Liver (tissue), 9 donors: Measurements from ENCODE around the gene KRTAP10-8. TPM values are rescaled to one million over a fixed set of nuclear protein-coding genes. Genes with fewer than 3 reads are reported as not detected.

Source experiments
- DNase-seq: peaks from one replicate; pipeline ENCODE4 v3.0.0-alpha.2; 2017; ENCODE audit warnings: low spot score
- H3K27ac ChIP-seq, 2 donors: one replicate each; pipeline ENCODE4 v1.7.0; 2013; ENCODE audit warnings: inconsistent platforms in 2 of 2, low read length in 2 of 2, control low read depth in 1 of 2, low read depth in 1 of 2, mild to moderate bottlenecking in 1 of 2
- H3K27me3 ChIP-seq, 4 donors: one replicate each; pipeline versions ENCODE4 v1.6.1 to v1.7.0; 2013; ENCODE audit warnings: low read length in 3 of 4, inconsistent platforms in 1 of 4, mild to moderate bottlenecking in 1 of 4, moderate library complexity in 1 of 4; ENCODE audit not compliant: control insufficient read depth in 4 of 4, insufficient read depth in 4 of 4
- H3K36me3 ChIP-seq, 4 donors: one replicate each; pipeline versions ENCODE4 v1.6.1 to v1.7.0; 2013; ENCODE audit warnings: low read length in 3 of 4, mild to moderate bottlenecking in 3 of 4, low read depth in 1 of 4, moderate library complexity in 1 of 4; ENCODE audit not compliant: control insufficient read depth in 4 of 4, insufficient read depth in 3 of 4
- H3K4me1 ChIP-seq, 4 donors: one replicate each; pipeline versions ENCODE4 v1.6.1 to v1.7.0; 2013; ENCODE audit warnings: low read length in 3 of 4, mild to moderate bottlenecking in 3 of 4, moderate library complexity in 1 of 4; ENCODE audit not compliant: control insufficient read depth in 4 of 4, insufficient read depth in 4 of 4
- H3K4me3 ChIP-seq, 3 donors: one replicate each; pipeline versions ENCODE4 v1.6.1 to v1.7.0; 2013; ENCODE audit warnings: low read length in 3 of 3, control low read depth in 1 of 3, low read depth in 1 of 3, mild to moderate bottlenecking in 1 of 3
- H3K9ac ChIP-seq, 2 donors: one replicate each; pipeline ENCODE4 v1.7.0; 2013; ENCODE audit warnings: low read length in 2 of 2, mild to moderate bottlenecking in 2 of 2, moderate library complexity in 2 of 2, control low read depth in 1 of 2, low read depth in 1 of 2
- H3K9me3 ChIP-seq, 4 donors: one replicate each; pipeline versions ENCODE4 v1.6.1 to v1.7.0; 2013; ENCODE audit warnings: low read length in 3 of 4; ENCODE audit not compliant: control insufficient read depth in 4 of 4
- ATF3 ChIP-seq: IDR thresholded peaks from 2 replicates; pipeline ENCODE4 v1.6.1; 2016; ENCODE audit warnings: antibody characterized with exemption
- CTCF ChIP-seq: fragments of 150-350 bp; IDR thresholded peaks from 2 replicates; pipeline ENCODE4 v1.5.1; 2017; ENCODE audit warnings: improper control_type of control experiment, low read depth, low read length; ENCODE audit not compliant: missing input control
- EGR1 ChIP-seq, 2 donors: IDR thresholded peaks; 2 replicates each; pipeline ENCODE4 v1.6.1; 2016 to 2018; ENCODE audit warnings: antibody characterized with exemption in 2 of 2, low read depth in 2 of 2
- FOXA1 ChIP-seq: IDR thresholded peaks from 2 replicates; pipeline ENCODE4 v1.6.1; 2016; ENCODE audit warnings: antibody characterized with exemption
- FOXA2 ChIP-seq: IDR thresholded peaks from 2 replicates; pipeline ENCODE4 v1.6.1; 2016; ENCODE audit warnings: antibody characterized with exemption
- GABPA ChIP-seq, 2 donors: IDR thresholded peaks in 1 of 2; conservative IDR thresholded peaks in 1 of 2; 2 replicates each; pipeline ENCODE4 v1.6.1; 2016; ENCODE audit warnings: antibody characterized with exemption in 2 of 2, mild to moderate bottlenecking in 1 of 2, moderate library complexity in 1 of 2
- HNF4A ChIP-seq, 2 donors: conservative IDR thresholded peaks; 2 replicates each; pipeline ENCODE4 v1.6.1; 2016; ENCODE audit warnings: antibody characterized with exemption in 2 of 2, mild to moderate bottlenecking in 2 of 2
- HNF4G ChIP-seq: IDR thresholded peaks from 2 replicates; pipeline ENCODE4 v1.6.1; 2016; ENCODE audit warnings: antibody characterized with exemption
- JUND ChIP-seq, 2 donors: IDR thresholded peaks; 2 replicates each; pipeline ENCODE4 v1.6.1; 2016; ENCODE audit warnings: antibody characterized with exemption in 2 of 2
- MAX ChIP-seq: IDR thresholded peaks from 2 replicates; pipeline ENCODE4 v1.6.1; 2016; ENCODE audit warnings: antibody characterized with exemption
- NR2F2 ChIP-seq: IDR thresholded peaks from 2 replicates; pipeline ENCODE4 v1.6.1; 2016; ENCODE audit warnings: antibody characterized with exemption
- RAD21 ChIP-seq, 2 donors: IDR thresholded peaks; 2 replicates each; pipeline ENCODE4 v1.6.1; 2016; ENCODE audit warnings: antibody characterized with exemption in 2 of 2, mild to moderate bottlenecking in 2 of 2
- REST ChIP-seq: IDR thresholded peaks from 2 replicates; pipeline ENCODE4 v1.6.1; 2016; ENCODE audit warnings: antibody characterized with exemption, mild to moderate bottlenecking
- RXRA ChIP-seq, 2 donors: IDR thresholded peaks; 2 replicates each; pipeline ENCODE4 v1.6.1; 2017 to 2018; ENCODE audit warnings: antibody characterized with exemption in 2 of 2, mild to moderate bottlenecking in 1 of 2
- SP1 ChIP-seq: IDR thresholded peaks from 2 replicates; pipeline ENCODE4 v1.6.1; 2018; ENCODE audit warnings: antibody characterized with exemption, mild to moderate bottlenecking
- TAF1 ChIP-seq: conservative IDR thresholded peaks from 2 replicates; pipeline ENCODE4 v1.6.1; 2016; ENCODE audit warnings: antibody characterized with exemption, mild to moderate bottlenecking
- YY1 ChIP-seq: IDR thresholded peaks from 2 replicates; pipeline ENCODE4 v1.6.1; 2016; ENCODE audit warnings: antibody characterized with exemption, mild to moderate bottlenecking
- ZBTB33 ChIP-seq: IDR thresholded peaks from 2 replicates; pipeline ENCODE4 v1.6.1; 2016; ENCODE audit warnings: antibody characterized with exemption
- WGBS: extraction: QIAGEN DNeasy Blood & Tissue Kit; methylation state at CpG from one replicate; pipeline ENCODE4 v1.1.7; 2013; 5-methylcytosine and 5-hydroxymethylcytosine counted together
- polyA plus RNA-seq, 2 donors: library from polyadenylated mRNA; stranded (reverse) in 1 of 2; unstranded in 1 of 2; fragments of 200-250 nt in 1 of 2; fragments of >200 nt in 1 of 2; fragmentation: Nextera tagmentation in 1 of 2; extraction: Ambion mirVana in 1 of 2; gene quantifications; one replicate each; pipeline versions ENCODE4 v1.2.1 to v1.2.3, GENCODE V29; 2013 to 2015
- total RNA-seq, 2 donors: library from RNA; depleted of rRNA; stranded (reverse); fragments of >200 nt; gene quantifications; one replicate each; pipeline ENCODE4 v1.2.3, GENCODE V29; 2014
- donor health status: healthy.
- donor health status: healthy.
- donor health status: healthy.
- donor health status: healthy.
- donor health status: healthy.

Gene KRTAP10-8
- total and polyA plus RNA-seq, 4 donors, result not detected

GRCh38 chr21:44593598-44594405 lies 18.1 kb upstream of the KRTAP10-8 start:
- H3K9me3 ChIP-seq, result no peaks in the 10 kb centered on the region
- no peak overlapping the region for H3K9ac ChIP-seq
- 35% methylated on average over 20 of the region's 20 CpGs for WGBS
- H3K27me3 ChIP-seq, result no peaks in the 10 kb centered on the region
- no peaks in the 10 kb centered on the region for H3K36me3 ChIP-seq
- DNase-seq, result peak; percentile 59
- H3K27ac ChIP-seq, result peak overlapping the region; percentile 55 to 65
- peaks cover 1 to 27% (median 16%) of the 10 kb centered on the region in 4 donors for H3K4me1 ChIP-seq
- no peak overlapping the region for H3K4me3 ChIP-seq
- TF ChIP-seq FOXA2, result no peak
- peak; percentile 86 for TF ChIP-seq SP1
- no peak for TF ChIP-seq ATF3
- TF ChIP-seq RAD21 (IDR thresholded peaks at IDR 0.05), result peak in 1 of 2 donors; percentile 36
- peak; percentile 40 to 75 for TF ChIP-seq RXRA (IDR thresholded peaks at IDR 0.05)
- TF ChIP-seq EGR1 (IDR thresholded peaks at IDR 0.05; ENCODE audit: low read depth in 2 of 2), result no peak
- no peak for TF ChIP-seq GABPA (IDR thresholded peaks at IDR 0.05 in 1 of 2, conservative IDR thresholded peaks at IDR 0.05 in 1 of 2)
- TF ChIP-seq MAX, result no peak
- no peak for TF ChIP-seq ZBTB33
- peak; percentile 66 for TF ChIP-seq HNF4G
- peak; percentile 41 for TF ChIP-seq YY1
- peak; percentile 86 to 88 for TF ChIP-seq HNF4A (conservative IDR thresholded peaks at IDR 0.05)
- TF ChIP-seq TAF1, result no peak
- peak; percentile 37 for TF ChIP-seq REST
- no peak for TF ChIP-seq FOXA1
- TF ChIP-seq JUND (IDR thresholded peaks at IDR 0.05), result peak in 1 of 2 donors; percentile 54
- no peak for TF ChIP-seq CTCF
- no peak for TF ChIP-seq NR2F2
